Measurements from ENCODE around the gene DCLK1. TPM values are rescaled to one million over a fixed set of nuclear protein-coding genes. Genes with fewer than 3 reads are reported as not detected.
"Not testable (repeated sequence)": the region's sequence is repeated elsewhere in the genome, so short reads cannot be mapped to it uniquely, and the experiment has no call there.

Gene DCLK1
- total RNA-seq, 1 donor from 2014 or later = 22.4 TPM

- peaks cover 6% of the 10 kb centered on the region for H3K9me3 Mint-ChIP-seq
- peaks cover 5% of the 10 kb centered on the region for H3K4me1 Mint-ChIP-seq
Measured at GRCh38 chr13:35976126-35976525, 155.1 kb downstream of the DCLK1 start.

GRCh38 chr13:35966951-35967350, 164.2 kb downstream of the DCLK1 start:
- H3K4me1 Mint-ChIP-seq; H3K27me3 Mint-ChIP-seq (ENCODE audit: low read depth); H3K27ac Mint-ChIP-seq (ENCODE audit: unreplicated experiment); H3K4me3 Mint-ChIP-seq; DNase-seq (ENCODE audit: low read depth, low spot score): not testable (repeated sequence)
- Mint-ChIP-seq H3K36me3 (ENCODE audit: low read depth) (peaks cover 18% of the 10 kb centered on the region), H3K9me3 (peaks cover 28% of the 10 kb centered on the region)

More at GRCh38 chr13:35976126-35976525, 155.1 kb downstream of the DCLK1 start:
- Mint-ChIP-seq H3K27me3 (ENCODE audit: low read depth) (no peaks in the 10 kb centered on the region), H3K4me3 (no peak overlapping the region), H3K36me3 (ENCODE audit: low read depth) (peaks cover 8% of the 10 kb centered on the region), H3K27ac (ENCODE audit: unreplicated experiment) (no peak overlapping the region)
- DNase-seq (ENCODE audit: low read depth, low spot score) = no peak
- TF ChIP-seq CTCF (conservative IDR thresholded peaks at IDR 0.05) = no peak

- no peak overlapping the region for H3K4me3 Mint-ChIP-seq
- TF ChIP-seq CTCF (conservative IDR thresholded peaks at IDR 0.05) = no peak
- H3K27me3 Mint-ChIP-seq (ENCODE audit: low read depth) = no peaks in the 10 kb centered on the region
- peaks cover 5% of the 10 kb centered on the region for H3K4me1 Mint-ChIP-seq
- peaks cover 18% of the 10 kb centered on the region for H3K36me3 Mint-ChIP-seq (ENCODE audit: low read depth)
- no peak overlapping the region for H3K27ac Mint-ChIP-seq (ENCODE audit: unreplicated experiment)
- no peak for DNase-seq (ENCODE audit: low read depth, low spot score)
- H3K9me3 Mint-ChIP-seq = peaks cover 28% of the 10 kb centered on the region
Measured at GRCh38 chr13:35966024-35966423, 165.2 kb downstream of the DCLK1 start.

GRCh38 chr13:35965226-35965927, 165.8 kb downstream of the DCLK1 start:
- Mint-ChIP-seq H3K27me3 (ENCODE audit: low read depth) (no peaks in the 10 kb centered on the region), H3K9me3 (peaks cover 24% of the 10 kb centered on the region), H3K4me1 (peaks cover 5% of the 10 kb centered on the region), H3K36me3 (ENCODE audit: low read depth) (peaks cover 14% of the 10 kb centered on the region), H3K4me3 (no peak overlapping the region), H3K27ac (ENCODE audit: unreplicated experiment) (no peak overlapping the region)
- DNase-seq (ENCODE audit: low read depth, low spot score) = no peak
- no peak for TF ChIP-seq CTCF (conservative IDR thresholded peaks at IDR 0.05)

- no peak for DNase-seq (ENCODE audit: low read depth, low spot score)
- Mint-ChIP-seq H3K4me3 (no peak overlapping the region), H3K27me3 (ENCODE audit: low read depth) (no peaks in the 10 kb centered on the region), H3K27ac (ENCODE audit: unreplicated experiment) (no peak overlapping the region), H3K9me3 (peaks cover 24% of the 10 kb centered on the region), H3K36me3 (ENCODE audit: low read depth) (peaks cover 14% of the 10 kb centered on the region), H3K4me1 (peaks cover 5% of the 10 kb centered on the region)
- no peak for TF ChIP-seq CTCF (conservative IDR thresholded peaks at IDR 0.05)
Measured at GRCh38 chr13:35964863-35965180, 166.4 kb downstream of the DCLK1 start.

GRCh38 chr13:35964011-35964862, 166.9 kb downstream of the DCLK1 start:
- peaks cover 5% of the 10 kb centered on the region for H3K4me1 Mint-ChIP-seq
- no peak for TF ChIP-seq CTCF (conservative IDR thresholded peaks at IDR 0.05)

More at GRCh38 chr13:35964011-35964862, 166.9 kb downstream of the DCLK1 start:
- H3K27ac Mint-ChIP-seq (ENCODE audit: unreplicated experiment) = no peak overlapping the region
- no peak for DNase-seq (ENCODE audit: low read depth, low spot score)
- H3K4me3 Mint-ChIP-seq = no peak overlapping the region
- peaks cover 14% of the 10 kb centered on the region for H3K36me3 Mint-ChIP-seq (ENCODE audit: low read depth)
- H3K27me3 Mint-ChIP-seq (ENCODE audit: low read depth) = no peaks in the 10 kb centered on the region
- H3K9me3 Mint-ChIP-seq = peaks cover 19% of the 10 kb centered on the region
